NK-92 treated with Interleukin-12 subunit alpha and Interleukin-12 subunit beta, amount 100 ng/mL, for 24 hours (cell line): ENCODE data around the gene CAMTA1.

Experiments
- DNase-seq: peaks from one replicate; lab custom pipeline; 2025; lab: John Stamatoyannopoulos, UW

CAMTA1 gene

GRCh38 chr1:7614576-7615074 is 829.4 kb downstream of the CAMTA1 start:
- no peak for DNase-seq

DNA sequence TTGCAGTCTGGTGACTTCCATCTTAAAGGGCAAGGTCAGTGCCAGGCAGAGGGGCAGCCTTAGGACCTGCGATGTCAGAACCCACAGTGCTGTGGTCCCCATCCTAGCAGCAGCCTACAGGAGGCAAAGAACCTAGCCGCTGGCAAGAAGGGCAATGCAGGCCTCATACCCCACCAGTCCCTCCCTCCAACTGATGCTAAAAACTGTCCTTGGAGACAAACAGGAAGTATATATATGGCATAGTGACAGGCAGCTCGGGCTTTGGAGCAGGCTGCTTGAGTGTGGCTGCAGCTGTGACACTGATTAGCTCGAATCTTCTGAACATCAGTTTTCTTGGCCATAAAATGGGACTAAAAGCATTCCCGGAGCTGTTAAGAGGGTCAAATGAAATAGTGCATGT is 829.9 kb downstream of the CAMTA1 start:
- DNase-seq: no peak

DNA sequence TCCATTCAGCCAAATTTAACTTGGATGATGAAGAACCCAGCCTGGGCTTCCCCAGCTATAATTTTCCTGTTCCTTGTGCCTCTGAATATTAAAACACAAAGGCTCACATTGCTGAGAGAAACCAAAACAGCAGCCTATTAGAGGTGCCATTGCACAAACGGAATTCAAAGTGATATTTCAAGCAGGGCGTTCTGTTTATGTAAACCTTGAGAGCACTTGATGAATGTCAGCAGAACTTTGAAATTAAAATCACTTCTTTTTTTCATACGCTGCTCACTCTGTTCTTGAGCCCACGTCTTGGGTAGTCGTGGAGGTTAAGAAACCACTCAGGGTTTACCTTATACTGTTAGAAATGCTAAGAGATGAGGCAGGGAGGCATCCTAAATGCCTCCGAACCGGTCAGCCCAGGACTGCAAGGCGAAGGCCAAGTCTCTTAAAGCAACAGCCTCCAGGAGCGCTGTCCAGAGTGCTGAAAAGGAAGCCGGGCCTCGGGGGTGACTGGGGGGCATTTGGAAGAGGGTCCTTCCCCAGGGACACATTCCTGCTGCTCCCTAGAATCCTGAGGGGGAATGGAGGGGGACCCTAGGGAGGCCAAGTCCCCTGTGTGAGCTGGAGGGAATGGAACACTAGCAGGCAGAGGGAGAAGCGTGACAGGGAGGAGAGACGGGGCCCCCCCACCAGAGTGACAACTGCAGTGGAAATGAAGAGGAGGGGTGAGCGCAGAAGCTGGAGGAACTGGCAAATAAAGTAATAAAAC is 831.0 kb downstream of the CAMTA1 start:
- DNase-seq: no peak

DNA sequence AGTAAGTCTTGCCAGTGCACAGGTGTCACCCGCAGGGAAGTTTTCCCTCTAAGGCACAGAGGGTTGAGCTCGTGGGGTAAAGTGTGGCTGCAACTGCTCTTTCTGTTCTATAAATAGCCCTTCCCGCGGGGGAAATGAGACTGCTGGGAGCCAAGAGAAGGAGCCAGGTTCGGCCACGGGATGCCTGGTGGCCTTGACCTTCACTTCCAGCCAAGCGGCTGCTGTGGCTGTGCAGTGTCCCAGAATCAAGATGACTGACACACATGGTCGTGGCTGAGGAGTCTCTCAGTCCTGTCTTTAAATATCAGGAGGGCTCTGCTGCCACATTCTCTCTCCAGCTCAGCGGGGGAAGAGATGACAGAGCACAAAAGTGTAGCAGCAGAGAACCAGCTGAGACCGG is 831.7 kb downstream of the CAMTA1 start:
- DNase-seq: no peak

DNA sequence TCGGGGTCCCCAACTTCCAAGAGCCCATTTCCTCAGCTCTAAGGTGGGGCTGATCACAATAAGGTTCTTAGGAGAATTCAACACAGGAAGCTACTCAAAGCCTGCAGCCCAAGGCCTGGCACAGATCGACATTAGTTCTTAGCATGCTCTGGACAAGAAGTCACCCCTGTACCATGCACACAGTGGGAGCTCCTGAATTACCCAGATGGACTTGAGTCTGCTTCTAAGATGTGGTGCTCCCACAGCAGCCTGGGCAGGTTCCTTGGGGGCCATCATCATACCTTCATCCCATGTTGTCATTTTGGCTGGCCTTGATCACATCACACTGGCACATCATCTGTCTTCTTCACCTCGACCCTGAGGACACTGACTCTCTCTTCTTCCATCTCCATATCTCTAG is 832.6 kb downstream of the CAMTA1 start:
- no peak for DNase-seq

DNA sequence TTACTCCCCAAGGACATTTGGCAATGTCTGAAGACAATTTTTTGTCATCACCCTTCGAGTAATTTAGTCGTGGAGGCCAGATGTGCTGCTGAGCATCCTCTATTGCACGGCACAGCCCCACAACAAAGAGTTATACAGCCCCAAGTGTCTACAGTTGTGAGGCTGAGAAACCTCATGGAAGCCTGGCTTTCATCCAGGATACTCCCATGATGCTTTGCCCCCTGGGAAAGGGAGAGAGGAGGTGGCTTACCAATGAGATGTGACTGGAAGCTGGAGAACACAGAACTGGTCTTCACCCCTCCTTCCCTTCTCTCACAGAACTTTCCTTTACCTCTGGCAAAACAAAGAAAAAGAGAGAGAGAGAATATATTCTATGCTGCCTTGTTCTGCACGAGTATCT is 834.9 kb downstream of the CAMTA1 start:
- DNase-seq: no peak

GRCh38 chr1:7621334-7622219 is 836.3 kb downstream of the CAMTA1 start:
- DNase-seq: no peak

- no peak for DNase-seq
These were observed 838.6 kb downstream of the CAMTA1 start for GRCh38 chr1:7623842-7624241.

- DNase-seq: no peak
These were observed 839.6 kb downstream of the CAMTA1 start for GRCh38 chr1:7624791-7625355.

DNA sequence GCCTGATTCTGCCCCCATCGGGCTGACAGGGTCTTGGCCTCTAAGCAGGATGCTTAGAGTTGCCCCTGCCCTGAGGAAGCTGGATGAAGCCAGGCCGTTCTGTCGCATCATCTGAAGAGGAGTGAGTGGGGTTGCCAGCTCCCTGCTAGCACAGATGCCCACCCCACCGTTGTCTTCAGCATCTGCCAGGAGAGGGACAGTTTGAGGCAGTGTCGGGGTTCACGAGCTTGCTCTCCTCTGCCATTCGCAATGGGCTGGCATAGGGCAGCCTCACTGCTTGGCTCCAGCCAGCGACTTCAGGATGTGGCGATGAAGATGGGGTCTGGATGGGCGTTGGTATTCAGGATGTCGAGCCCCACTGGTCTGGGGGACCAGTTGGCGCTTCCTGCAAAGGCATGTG is 840.1 kb downstream of the CAMTA1 start:
- DNase-seq: no peak

- no peak for DNase-seq
These were observed 843.0 kb downstream of the CAMTA1 start for GRCh38 chr1:7628273-7628672.

DNA sequence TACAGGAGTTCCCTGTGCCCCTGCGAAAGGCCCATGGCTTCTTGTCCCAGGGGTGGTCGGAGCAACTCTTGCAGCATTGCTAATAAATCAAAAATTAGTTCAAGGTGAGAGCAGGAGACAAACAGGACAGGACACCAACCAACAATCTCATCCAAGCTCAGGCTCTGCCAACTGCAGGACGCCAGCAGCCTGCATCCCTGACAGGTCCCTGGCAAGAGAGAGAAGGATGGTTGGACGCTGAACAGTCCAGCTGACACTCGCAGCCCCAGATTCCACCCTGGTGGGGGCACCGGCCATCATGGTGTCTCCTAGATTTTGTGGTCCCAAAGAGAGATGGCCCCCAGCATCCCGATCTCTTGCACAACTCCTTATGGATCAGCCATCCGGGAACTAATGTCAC is 843.8 kb downstream of the CAMTA1 start:
- DNase-seq: no peak

- DNase-seq: no peak
These were observed 844.4 kb downstream of the CAMTA1 start for GRCh38 chr1:7629465-7630195.

DNA sequence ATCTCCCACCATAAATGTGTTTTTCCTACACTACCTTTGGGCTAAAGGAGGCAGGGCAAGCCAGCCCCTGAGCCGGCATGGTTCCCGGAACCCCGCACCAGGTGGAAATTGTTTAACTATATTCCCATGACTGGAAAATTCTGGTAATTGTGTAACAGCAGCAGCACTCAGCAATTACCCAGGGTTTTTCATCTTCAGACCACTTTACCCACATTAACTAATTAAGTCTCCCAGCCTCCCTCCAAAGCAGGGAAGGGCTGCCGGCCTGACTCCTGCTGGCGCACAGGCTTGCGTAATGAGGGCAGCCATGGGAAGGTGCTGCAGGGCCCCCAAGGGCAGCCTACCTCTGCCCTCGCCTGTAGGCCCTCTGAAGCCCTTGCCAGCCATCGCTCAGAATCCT is 845.1 kb downstream of the CAMTA1 start:
- no peak for DNase-seq

DNA sequence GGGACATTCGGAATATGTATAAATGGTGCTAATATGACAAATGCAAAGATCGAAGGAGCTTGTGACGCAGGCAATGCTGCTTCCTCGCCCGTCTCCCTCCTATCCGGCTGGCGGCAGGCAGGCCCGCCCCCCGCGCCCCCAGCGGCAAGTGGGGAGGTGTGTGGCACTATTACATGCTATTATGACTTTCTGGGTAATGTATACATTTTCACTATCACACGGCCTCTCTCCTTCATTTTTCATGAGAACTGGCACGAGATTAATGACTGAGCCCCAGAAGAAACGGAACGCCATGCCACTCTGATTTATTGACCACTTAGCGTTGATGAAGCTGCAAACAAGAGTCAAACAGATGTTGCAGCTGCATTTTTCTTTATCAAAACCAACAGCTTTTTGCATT is 846.9 kb downstream of the CAMTA1 start:
- no peak for DNase-seq

GRCh38 chr1:7632681-7633080 is 847.4 kb downstream of the CAMTA1 start:
- DNase-seq: no peak

- DNase-seq: no peak
These were observed 848.4 kb downstream of the CAMTA1 start for GRCh38 chr1:7633506-7634245.

- DNase-seq: no peak
These were observed 849.4 kb downstream of the CAMTA1 start for GRCh38 chr1:7634546-7635240.

DNA sequence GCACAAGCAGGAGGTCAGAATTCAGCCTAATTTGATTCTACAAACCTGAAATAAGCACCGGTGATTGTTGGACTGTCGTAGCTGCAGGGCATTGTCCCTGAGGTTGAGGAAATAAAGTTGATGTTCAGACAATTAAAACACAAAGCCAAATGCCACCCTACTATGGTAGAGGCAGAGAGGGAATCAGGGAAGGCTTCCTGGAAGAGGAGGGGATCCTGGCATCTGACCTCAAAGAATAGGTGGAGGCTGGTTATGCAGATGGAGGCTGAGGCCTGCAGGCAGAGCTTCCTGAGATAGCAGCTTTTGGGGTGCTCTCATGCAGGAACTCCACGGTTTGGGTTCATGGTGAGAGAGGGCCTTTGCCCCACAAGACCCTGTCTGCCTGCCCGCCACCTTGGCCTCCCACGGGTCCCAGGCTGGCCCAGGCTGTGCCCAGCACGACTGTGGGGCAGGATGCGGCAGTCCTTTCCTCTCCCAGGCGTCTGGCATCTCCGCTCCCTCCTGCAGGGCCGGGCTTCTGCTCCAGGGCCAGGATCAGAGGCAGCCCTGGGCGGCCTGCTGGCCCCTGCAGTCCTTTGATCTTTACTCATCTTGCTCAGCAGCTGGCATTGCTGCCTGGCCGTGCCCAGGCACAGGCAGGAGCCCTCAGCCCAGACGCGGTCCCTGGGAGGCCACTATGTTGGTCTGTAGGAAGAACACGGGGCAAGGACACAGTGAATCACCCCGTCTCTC is 851.7 kb downstream of the CAMTA1 start:
- no peak for DNase-seq

GRCh38 chr1:7638078-7638477 is 852.8 kb downstream of the CAMTA1 start:
- no peak for DNase-seq
